ENCODE measurements around the gene ZFYVE28. TPM values are rescaled to one million over a fixed set of nuclear protein-coding genes. Genes with fewer than 3 reads are reported as not detected.

ZFYVE28 gene
- total and polyA plus RNA-seq, 2 donors (not counting 1 experiment from before 2014, with no cell fraction given) = 5.8 to 12.1 TPM

DNA sequence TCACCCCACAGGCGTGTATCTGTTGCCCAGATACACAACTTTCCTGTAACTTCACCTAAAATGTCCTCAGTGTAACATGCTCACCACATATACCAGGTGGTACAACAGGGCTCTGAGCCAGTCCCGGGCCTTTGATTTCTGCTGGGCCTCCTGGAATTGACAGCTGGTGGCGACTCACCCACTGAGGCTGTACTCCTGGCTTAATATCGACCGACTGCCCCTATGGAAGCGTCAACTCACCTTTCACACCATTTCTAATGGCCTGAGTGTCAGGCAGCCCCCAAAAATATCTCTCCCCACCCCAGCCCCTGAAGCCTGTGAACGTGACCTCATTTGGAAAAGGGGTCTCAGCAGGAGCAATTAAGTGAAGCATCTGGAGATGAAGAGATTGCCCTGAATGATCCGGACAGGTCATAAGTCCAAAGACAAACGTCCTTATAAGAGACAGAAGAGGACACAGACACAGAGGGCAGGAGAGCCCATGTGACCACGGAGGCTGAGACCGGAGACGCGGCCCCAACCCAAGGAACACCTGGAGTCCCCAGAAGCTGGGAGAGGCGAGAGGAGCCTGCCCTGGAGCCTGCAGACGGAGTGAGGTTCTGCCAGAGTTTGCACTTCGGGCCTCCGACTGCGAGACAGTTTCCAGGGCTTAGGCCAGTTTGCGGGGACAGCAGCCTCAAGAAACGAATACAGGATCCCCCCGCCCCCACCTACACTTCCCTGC, 144.0 kb downstream of the ZFYVE28 start:
- 90% methylated on average over 21 of the region's 21 CpGs for WGBS (ENCODE audit: insufficient coverage)
- no peak overlapping the region for H3K4me3 ChIP-seq (ENCODE audit: control extremely low read depth in 1 of 5, extremely low read depth in 1 of 5, insufficient read depth in 1 of 5, low read depth in 2 of 5, low read length in 4 of 5)
- no peaks in the 10 kb centered on the region for H3K9me3 Mint-ChIP-seq (ENCODE audit: insufficient read depth)
- H3K27ac ChIP-seq (ENCODE audit: low read length in 2 of 2) = no peak overlapping the region
- ATAC-seq (ENCODE audit: low read depth) (no peak), DNase-seq (no peak)
- H3K9me3 ChIP-seq (ENCODE audit: control extremely low read depth in 1 of 3, control insufficient read depth in 2 of 3, insufficient read depth in 1 of 3, low read length in 2 of 3) = no peaks in the 10 kb centered on the region
- H3K27me3 Mint-ChIP-seq = no peaks in the 10 kb centered on the region
- no peaks in the 10 kb centered on the region for H4K20me1 ChIP-seq (ENCODE audit: control insufficient read depth, insufficient read depth, low read length, poor library complexity, severe bottlenecking)
- H3K9ac ChIP-seq (ENCODE audit: low read length) = no peak overlapping the region
- no peaks in the 10 kb centered on the region for H3K79me2 ChIP-seq (ENCODE audit: control insufficient read depth, insufficient read depth, low read length)
- no peaks in the 10 kb centered on the region for H3K36me3 ChIP-seq (replicated peaks in 1 of 2; ENCODE audit: control extremely low read depth in 1 of 2, control insufficient read depth in 1 of 2, extremely low read depth in 1 of 2, insufficient read depth in 2 of 2, low read length in 1 of 2)
- CTCF ChIA-PET = no interaction called here
- no peaks in the 10 kb centered on the region for H3K4me1 Mint-ChIP-seq
- no peaks in the 10 kb centered on the region for H3K4me1 ChIP-seq (ENCODE audit: control insufficient read depth in 2 of 2, insufficient read depth in 2 of 2, low read length in 2 of 2)
- H3K27me3 ChIP-seq (replicated peaks in 1 of 4; ENCODE audit: control extremely low read depth in 1 of 4, control insufficient read depth in 3 of 4, insufficient read depth in 4 of 4, low read length in 3 of 4) = no peaks in the 10 kb centered on the region
- no peak overlapping the region for H3K4me3 Mint-ChIP-seq
- H3K4me2 ChIP-seq (replicated peaks; ENCODE audit: low read depth, low read length, poor library complexity, severe bottlenecking) = no peak overlapping the region
- no peak overlapping the region for H2AFZ ChIP-seq (ENCODE audit: insufficient read depth, low read depth, low read length, poor library complexity, severe bottlenecking)
- POLR2A ChIA-PET = no interaction called here
- intact Hi-C loops (cut with micrococcal nuclease) = no loop called here
- TF ChIP-seq, protein P1, sequence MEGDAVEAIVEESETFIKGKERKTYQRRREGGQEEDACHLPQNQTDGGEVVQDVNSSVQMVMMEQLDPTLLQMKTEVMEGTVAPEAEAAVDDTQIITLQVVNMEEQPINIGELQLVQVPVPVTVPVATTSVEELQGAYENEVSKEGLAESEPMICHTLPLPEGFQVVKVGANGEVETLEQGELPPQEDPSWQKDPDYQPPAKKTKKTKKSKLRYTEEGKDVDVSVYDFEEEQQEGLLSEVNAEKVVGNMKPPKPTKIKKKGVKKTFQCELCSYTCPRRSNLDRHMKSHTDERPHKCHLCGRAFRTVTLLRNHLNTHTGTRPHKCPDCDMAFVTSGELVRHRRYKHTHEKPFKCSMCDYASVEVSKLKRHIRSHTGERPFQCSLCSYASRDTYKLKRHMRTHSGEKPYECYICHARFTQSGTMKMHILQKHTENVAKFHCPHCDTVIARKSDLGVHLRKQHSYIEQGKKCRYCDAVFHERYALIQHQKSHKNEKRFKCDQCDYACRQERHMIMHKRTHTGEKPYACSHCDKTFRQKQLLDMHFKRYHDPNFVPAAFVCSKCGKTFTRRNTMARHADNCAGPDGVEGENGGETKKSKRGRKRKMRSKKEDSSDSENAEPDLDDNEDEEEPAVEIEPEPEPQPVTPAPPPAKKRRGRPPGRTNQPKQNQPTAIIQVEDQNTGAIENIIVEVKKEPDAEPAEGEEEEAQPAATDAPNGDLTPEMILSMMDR (IDR thresholded peaks at IDR 0.05) = no peak
- no peak for TF ChIP-seq EZH2 (IDR thresholded peaks at IDR 0.05; ENCODE audit: borderline replicate concordance, insufficient read depth, low read depth, low read length, poor library complexity, severe bottlenecking)
- no peak overlapping the region for H3K27ac Mint-ChIP-seq

DNA sequence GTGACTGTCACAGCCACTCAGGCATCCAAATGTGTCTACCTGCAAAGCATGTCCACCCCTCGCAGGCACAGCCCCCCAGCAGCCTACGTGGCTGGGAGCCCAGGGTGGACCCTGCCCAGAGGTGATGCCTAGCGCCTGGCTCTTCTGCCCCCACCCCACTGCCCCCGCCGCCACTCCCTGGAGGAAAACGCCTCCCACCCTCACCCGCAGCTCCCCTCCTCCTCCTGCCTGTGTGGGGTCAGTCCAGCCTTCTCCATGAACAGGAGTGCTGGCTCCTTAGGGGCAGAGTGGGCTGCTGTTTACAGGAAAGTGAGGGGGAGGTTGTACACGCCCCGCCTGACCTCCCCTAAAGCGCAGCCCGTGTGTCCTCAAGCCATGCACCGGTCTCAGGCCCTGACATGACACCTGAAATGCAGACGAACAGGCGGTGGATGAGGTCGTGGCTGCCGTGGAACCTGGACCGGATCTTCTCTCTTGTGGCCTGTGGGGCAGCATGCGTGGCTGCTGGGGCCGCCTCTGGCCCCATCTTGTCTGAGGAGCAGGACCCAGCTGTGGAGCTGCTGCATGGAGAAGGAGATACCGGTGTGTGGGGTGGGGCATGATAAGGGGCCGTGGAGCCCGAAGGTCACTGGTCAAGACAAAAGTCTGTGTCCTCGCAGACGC, 144.7 kb downstream of the ZFYVE28 start:
- Mint-ChIP-seq H3K27ac (no peak overlapping the region), H3K27me3 (no peaks in the 10 kb centered on the region), H3K4me1 (no peaks in the 10 kb centered on the region), H3K4me3 (no peak overlapping the region), H3K9me3 (ENCODE audit: insufficient read depth) (no peaks in the 10 kb centered on the region)
- WGBS (ENCODE audit: insufficient coverage) = 88% methylated on average over 19 of the region's 24 CpGs
- H3K27ac ChIP-seq (ENCODE audit: low read length in 2 of 2) = no peak overlapping the region
- no peaks in the 10 kb centered on the region for H3K79me2 ChIP-seq (ENCODE audit: control insufficient read depth, insufficient read depth, low read length)
- no peaks in the 10 kb centered on the region for H4K20me1 ChIP-seq (ENCODE audit: control insufficient read depth, insufficient read depth, low read length, poor library complexity, severe bottlenecking)
- intact Hi-C loops (cut with micrococcal nuclease) = no loop called here
- no peak overlapping the region for H3K4me2 ChIP-seq (replicated peaks; ENCODE audit: low read depth, low read length, poor library complexity, severe bottlenecking)
- H2AFZ ChIP-seq (ENCODE audit: insufficient read depth, low read depth, low read length, poor library complexity, severe bottlenecking) = no peak overlapping the region
- no peak for ATAC-seq (ENCODE audit: low read depth)
- H3K9me3 ChIP-seq (ENCODE audit: control extremely low read depth in 1 of 3, control insufficient read depth in 2 of 3, insufficient read depth in 1 of 3, low read length in 2 of 3) = no peaks in the 10 kb centered on the region
- no peaks in the 10 kb centered on the region for H3K27me3 ChIP-seq (replicated peaks in 1 of 4; ENCODE audit: control extremely low read depth in 1 of 4, control insufficient read depth in 3 of 4, insufficient read depth in 4 of 4, low read length in 3 of 4)
- ChIA-PET CTCF (no interaction called here), POLR2A (no interaction called here)
- DNase-seq = no peak
- H3K36me3 ChIP-seq (replicated peaks in 1 of 2; ENCODE audit: control extremely low read depth in 1 of 2, control insufficient read depth in 1 of 2, extremely low read depth in 1 of 2, insufficient read depth in 2 of 2, low read length in 1 of 2) = no peaks in the 10 kb centered on the region
- no peak overlapping the region for H3K4me3 ChIP-seq (ENCODE audit: control extremely low read depth in 1 of 5, extremely low read depth in 1 of 5, insufficient read depth in 1 of 5, low read depth in 2 of 5, low read length in 4 of 5)
- H3K4me1 ChIP-seq (ENCODE audit: control insufficient read depth in 2 of 2, insufficient read depth in 2 of 2, low read length in 2 of 2) = no peaks in the 10 kb centered on the region
- no peak overlapping the region for H3K9ac ChIP-seq (ENCODE audit: low read length)
- TF ChIP-seq, protein P1 (IDR thresholded peaks at IDR 0.05) = no peak
- TF ChIP-seq EZH2 (IDR thresholded peaks at IDR 0.05; ENCODE audit: borderline replicate concordance, insufficient read depth, low read depth, low read length, poor library complexity, severe bottlenecking) = no peak

Data from B cell (primary cell).